ENCODE measurements around the gene TRUB2. TPM values are rescaled to one million over a fixed set of nuclear protein-coding genes. Genes with fewer than 3 reads are reported as not detected.

The TRUB2 gene
- total and polyA plus RNA-seq, 2 of the 8 experiments (the other 6 are each of a cell fraction or from before 2014, with no cell fraction given): 20.7 to 37.8 TPM

GRCh38 chr9:128314697-128315096, 7.5 kb downstream of the TRUB2 start:
- Histone ChIP-seq H3K79me2 (ENCODE audit: control insufficient read depth in 1 of 2, insufficient read depth in 2 of 2, low read length in 2 of 2) (no peaks in the 10 kb centered on the region), H4K8ac (ENCODE audit: extremely low read depth, insufficient read depth, low read length) (no peak overlapping the region), H4K91ac (replicated peaks; ENCODE audit: insufficient read length, low read length) (no peak overlapping the region), H3K56ac (replicated peaks; ENCODE audit: insufficient read length, low read depth, low read length) (no peak overlapping the region), H3K36me3 (ENCODE audit: control insufficient read depth in 2 of 4, insufficient read depth in 4 of 4, low read length in 3 of 4) (peaks cover 14 to 47% (median 39%) of the 10 kb centered on the region in 4 experiments), H3K4me1 (replicated peaks in 1 of 4; ENCODE audit: control insufficient read depth in 3 of 4, insufficient read depth in 4 of 4, low read length in 3 of 4) (no peaks in the 10 kb centered on the region), H2AFZ (ENCODE audit: low read length) (no peak overlapping the region), H3K79me1 (ENCODE audit: low read depth, low read length) (no peaks in the 10 kb centered on the region), H2BK120ac (replicated peaks; ENCODE audit: low read depth, low read length) (no peak overlapping the region), H3K9ac (replicated peaks in 1 of 4; ENCODE audit: extremely low read depth in 1 of 4, low read depth in 3 of 4, low read length in 3 of 4) (no peak overlapping the region), H3K4me3 (ENCODE audit: extremely low read depth in 1 of 4, insufficient read depth in 2 of 4, low read depth in 3 of 4, low read length in 4 of 4) (no peak overlapping the region), H3K23ac (ENCODE audit: insufficient read length) (no peak overlapping the region), H2AK5ac (ENCODE audit: low read depth, low read length) (no peak overlapping the region), H3K4me2 (ENCODE audit: insufficient read depth in 1 of 2, low read depth in 2 of 2, low read length in 2 of 2) (no peak overlapping the region), H3K9me3 (ENCODE audit: insufficient read depth in 2 of 2, low read depth in 1 of 2, low read length in 1 of 2) (no peaks in the 10 kb centered on the region), H2BK20ac (ENCODE audit: low read length) (no peak overlapping the region), H3K27me3 (replicated peaks in 1 of 4; ENCODE audit: control insufficient read depth in 3 of 4, extremely low read depth in 1 of 4, insufficient read depth in 3 of 4, low read length in 3 of 4) (no peaks in the 10 kb centered on the region), H3K18ac (ENCODE audit: extremely low read depth, low read length) (no peak overlapping the region), H3K14ac (ENCODE audit: insufficient read length) (no peak overlapping the region), H3K4ac (replicated peaks; ENCODE audit: insufficient read length, low read depth, low read length) (no peak overlapping the region), H3K27ac (ENCODE audit: low read depth, low read length) (no peak overlapping the region), H4K20me1 (replicated peaks in 1 of 2; ENCODE audit: control insufficient read depth in 1 of 2, insufficient read depth in 2 of 2, low read length in 2 of 2) (peaks cover 0 to under 1% of the 10 kb centered on the region in 2 experiments), H2BK5ac (ENCODE audit: low read depth, low read length) (no peak overlapping the region), H2BK15ac (ENCODE audit: low read length) (no peak overlapping the region), H4K5ac (ENCODE audit: insufficient read length, low read depth, low read length) (no peak overlapping the region), H2BK12ac (ENCODE audit: low read depth, low read length) (no peak overlapping the region), H3K23me2 (ENCODE audit: low read depth, low read length) (no peaks in the 10 kb centered on the region)
- 96% methylated on average over 4 of the region's 4 CpGs; no CpG with 5 or more reads in 1 of the 2 experiments for WGBS, 2 experiments (ENCODE audit: extremely low coverage in 1 of 2, insufficient coverage in 1 of 2, insufficient read length in 1 of 2, insufficient replicate concordance in 2 of 2, low coverage in 1 of 2, low lambda C conversion rate in 2 of 2, missing lambda C conversion rate in 1 of 2)
- ChIA-PET POLR2A (ENCODE audit: partially characterized antibody) (interaction anchor here (0.8 to 1.9 kb wide), 6 partner anchors 8 to 151 kb away, joined by 3 to 5 read pairs (median 4); no protein-coding TSS in a partner anchor), CTCF (ENCODE audit: partially characterized antibody) (interaction anchor here (0.5 to 1.7 kb wide), 5 partner anchors 20 to 37 kb away, joined by 3 to 5 read pairs (median 3); partner anchors contain the start of gene SLC27A4)
- FAIRE-seq (no peak), DNase-seq (ENCODE audit: low read depth in 1 of 2, low spot score in 2 of 2) (no peak)
- no peak for TF ChIP-seq MAX (IDR thresholded peaks at IDR 0.05)
